Left colon (tissue), 2 donors: ENCODE data around the gene IFNA13. TPM values are rescaled to one million over a fixed set of nuclear protein-coding genes. Genes with fewer than 3 reads are reported as not detected.

Experiments
- total RNA-seq, 2 donors: library from RNA; stranded (reverse); fragmentation: NEBNext Ultra II Directional; extraction: Animal tissue kit (Norgen Biotek cat#: 25700); gene quantifications; one replicate each; pipeline ENCODE4 v1.2.1, GENCODE V29; 2021
- donor health status: DM: no; HTN: no; CAD: no.
- donor health status: DM: yes; HTN: yes; CAD: no.

IFNA13 gene
- total RNA-seq, 2 donors from 2014 or later: not detected

Other genes with a start within 250 kb of the IFNA13 start
- not detected for gene IFNW1, start 226.2 kb downstream of the IFNA13 start, total RNA-seq
- gene IFNA21, start 201.4 kb downstream of the IFNA13 start, total RNA-seq: not detected
- not detected for gene IFNA4, start 180.5 kb downstream of the IFNA13 start, total RNA-seq
- not detected for gene IFNA7, start 165.9 kb downstream of the IFNA13 start, total RNA-seq
- not detected for gene IFNA10, start 160.9 kb downstream of the IFNA13 start, total RNA-seq
- not detected for gene IFNA16, start 150.7 kb downstream of the IFNA13 start, total RNA-seq
- not detected for gene IFNA17, start 139.8 kb downstream of the IFNA13 start, total RNA-seq
- not detected for gene IFNA14, start 128.1 kb downstream of the IFNA13 start, total RNA-seq
- not detected for gene IFNA5, start 62.7 kb downstream of the IFNA13 start, total RNA-seq
- gene KLHL9, start 32.7 kb downstream of the IFNA13 start, total RNA-seq: 10 to 100 TPM; 19.0 to 23.7 TPM
- not detected for gene IFNA6, start 17.2 kb downstream of the IFNA13 start, total RNA-seq
- not detected for gene IFNA2, start 17.3 kb upstream of the IFNA13 start, total RNA-seq
- not detected for gene IFNA8, start 41.1 kb upstream of the IFNA13 start, total RNA-seq
- gene IFNA1, start 72.4 kb upstream of the IFNA13 start, total RNA-seq: not detected
- not detected for gene IFNE, start 114.3 kb upstream of the IFNA13 start, total RNA-seq